ENCODE data around the gene NEURL1B.

NEURL1B gene

GRCh38 chr5:172720655-172721054, 79.6 kb downstream of the NEURL1B start:
- DNase-seq, result no peak

GRCh38 chr5:172721455-172722326, 80.6 kb downstream of the NEURL1B start:
- no peak for DNase-seq

- no peak for DNase-seq
These were observed 81.3 kb downstream of the NEURL1B start for GRCh38 chr5:172722327-172722815.

DNA sequence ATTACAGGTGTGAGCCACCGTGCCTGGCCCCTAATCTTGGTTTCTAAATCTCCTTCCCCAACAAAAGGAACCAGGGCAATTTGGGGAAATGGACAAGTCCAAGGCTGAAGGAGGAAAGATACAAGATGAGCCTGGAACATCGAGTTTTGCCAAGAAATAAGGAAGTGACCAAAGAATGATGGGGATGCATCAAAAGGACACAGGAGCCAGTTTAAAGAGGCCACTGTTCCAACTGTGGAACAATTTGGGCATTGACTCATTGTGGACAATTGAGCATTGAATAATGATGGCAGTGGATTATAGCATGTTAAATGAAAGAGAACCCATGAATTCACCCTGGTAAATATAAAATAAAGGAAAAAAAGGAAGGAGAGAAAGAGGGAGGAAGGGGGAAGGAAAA, 82.4 kb downstream of the NEURL1B start:
- DNase-seq, result no peak

GRCh38 chr5:172724242-172725183, 83.5 kb downstream of the NEURL1B start:
- no peak for DNase-seq

GRCh38 chr5:172725273-172725672, 84.2 kb downstream of the NEURL1B start:
- no peak for DNase-seq

DNA sequence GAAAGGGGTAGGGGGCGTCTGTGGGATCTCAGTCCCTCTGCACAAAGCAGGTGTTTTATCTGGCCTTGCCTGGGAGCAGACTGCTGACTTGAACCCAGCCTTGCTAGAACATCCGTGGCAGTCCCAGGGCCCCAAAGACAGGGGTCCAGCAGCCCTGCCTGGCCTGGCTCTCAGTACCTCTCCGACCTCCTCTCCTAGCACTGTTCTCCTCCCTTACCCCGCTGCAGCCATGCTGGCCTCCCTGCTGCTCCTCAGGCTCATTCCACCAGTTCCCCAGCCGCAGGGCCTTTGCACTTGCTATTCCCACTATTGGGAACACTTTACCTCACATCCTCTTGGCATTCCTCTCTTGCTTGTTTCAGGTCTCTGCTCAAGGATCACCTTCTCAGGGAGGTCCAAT, 84.7 kb downstream of the NEURL1B start:
- DNase-seq, result no peak

DNA sequence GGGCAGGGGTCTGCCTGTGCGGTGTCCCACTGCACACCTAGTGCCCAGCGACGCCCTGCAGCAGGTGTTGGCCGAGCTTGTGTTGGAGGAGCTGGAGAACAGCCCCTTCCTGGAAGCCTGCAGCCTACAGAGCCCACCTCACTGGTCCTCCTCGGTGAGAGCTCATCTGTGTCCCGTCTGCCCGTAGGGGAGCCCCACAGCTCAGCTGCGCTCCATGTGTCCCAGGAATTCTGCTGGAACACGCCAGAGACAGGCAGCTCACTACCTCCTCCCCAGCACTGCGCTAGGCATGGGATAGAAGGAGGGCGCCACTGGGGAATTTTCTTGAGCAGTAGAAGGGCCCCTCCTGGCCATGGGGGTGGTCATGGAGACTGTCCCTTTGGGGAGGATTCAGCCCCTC, 85.9 kb downstream of the NEURL1B start:
- no peak for DNase-seq

GRCh38 chr5:172727551-172727950, 86.5 kb downstream of the NEURL1B start:
- no peak for DNase-seq

- DNase-seq, result no peak
These were observed 87.6 kb downstream of the NEURL1B start for GRCh38 chr5:172728481-172729241.

DNA sequence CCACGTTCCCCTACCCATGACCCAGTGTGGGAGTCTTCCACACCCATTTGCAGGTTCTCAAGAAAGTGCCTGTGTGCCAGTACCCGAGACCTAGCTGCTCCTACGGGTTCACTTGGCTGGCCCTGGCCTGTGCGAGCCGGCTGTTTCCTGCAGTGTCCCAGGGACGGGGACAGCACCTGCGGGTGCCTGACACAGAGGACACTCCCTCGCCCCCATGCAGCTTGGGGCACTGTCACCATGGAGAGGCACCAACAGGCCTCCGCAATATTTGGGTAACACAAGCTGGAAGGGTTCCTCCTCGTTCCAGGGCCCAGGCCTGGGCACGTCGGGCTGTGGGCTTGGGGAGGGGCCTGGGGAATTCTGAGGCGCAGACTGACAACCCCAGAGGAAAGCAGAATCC, 88.5 kb downstream of the NEURL1B start:
- DNase-seq, result no peak

- no peak for DNase-seq
These were observed 89.2 kb downstream of the NEURL1B start for GRCh38 chr5:172730222-172730621.

DNA sequence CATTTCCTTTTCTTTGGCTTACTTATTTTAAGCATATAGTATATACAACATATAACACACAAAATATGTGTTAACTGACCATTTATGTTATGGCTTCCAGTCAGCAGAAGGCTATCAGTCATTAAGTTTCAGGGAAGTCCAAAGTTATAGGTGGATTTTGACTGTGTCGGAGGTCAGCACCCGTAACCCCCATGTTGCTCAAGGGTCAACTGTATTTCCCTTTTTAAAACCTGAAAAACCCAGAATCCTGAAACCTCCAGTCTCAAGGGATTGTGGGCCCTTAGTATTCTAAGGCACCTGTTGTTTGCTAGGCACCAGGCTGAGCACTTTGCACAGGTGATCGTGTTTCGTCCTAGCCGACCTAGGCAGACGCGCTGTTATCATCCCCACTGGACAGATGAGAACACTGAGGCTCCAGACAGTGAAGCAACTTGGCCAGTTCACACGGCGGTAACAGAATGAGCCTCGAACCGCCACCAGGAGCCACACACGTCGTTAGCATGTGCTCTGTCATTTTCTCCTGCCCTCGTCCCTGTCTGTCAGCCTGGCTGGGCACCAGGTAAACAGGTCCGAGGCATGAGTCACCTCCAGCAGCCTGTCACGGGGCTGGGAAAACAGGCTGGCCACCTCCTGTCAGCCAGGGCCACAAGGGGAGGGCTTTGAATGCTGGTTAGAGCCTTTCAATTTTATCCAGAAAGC, 90.1 kb downstream of the NEURL1B start:
- no peak for DNase-seq

DNA sequence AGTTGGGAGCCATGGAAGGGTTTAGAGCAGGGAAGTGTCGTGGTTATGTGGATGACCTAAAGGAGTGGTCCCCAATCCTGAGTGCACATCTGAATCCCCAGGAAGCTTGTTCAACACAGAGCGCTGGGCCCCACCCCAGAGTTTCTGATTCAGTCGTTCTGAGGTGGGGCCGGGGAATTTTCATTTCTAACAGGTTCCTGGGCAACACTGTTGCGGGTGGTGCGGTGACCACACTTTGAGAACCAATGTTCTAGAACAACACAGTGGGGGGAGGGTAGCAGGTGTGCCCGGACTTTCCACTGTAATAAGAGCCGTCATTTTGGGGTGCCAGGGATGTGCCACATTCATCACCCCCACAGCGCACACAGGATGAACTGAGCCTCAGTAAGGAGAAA, 90.6 kb downstream of the NEURL1B start:
- DNase-seq, result no peak

- no peak for DNase-seq
These were observed 91.3 kb downstream of the NEURL1B start for GRCh38 chr5:172732201-172732865.

DNA sequence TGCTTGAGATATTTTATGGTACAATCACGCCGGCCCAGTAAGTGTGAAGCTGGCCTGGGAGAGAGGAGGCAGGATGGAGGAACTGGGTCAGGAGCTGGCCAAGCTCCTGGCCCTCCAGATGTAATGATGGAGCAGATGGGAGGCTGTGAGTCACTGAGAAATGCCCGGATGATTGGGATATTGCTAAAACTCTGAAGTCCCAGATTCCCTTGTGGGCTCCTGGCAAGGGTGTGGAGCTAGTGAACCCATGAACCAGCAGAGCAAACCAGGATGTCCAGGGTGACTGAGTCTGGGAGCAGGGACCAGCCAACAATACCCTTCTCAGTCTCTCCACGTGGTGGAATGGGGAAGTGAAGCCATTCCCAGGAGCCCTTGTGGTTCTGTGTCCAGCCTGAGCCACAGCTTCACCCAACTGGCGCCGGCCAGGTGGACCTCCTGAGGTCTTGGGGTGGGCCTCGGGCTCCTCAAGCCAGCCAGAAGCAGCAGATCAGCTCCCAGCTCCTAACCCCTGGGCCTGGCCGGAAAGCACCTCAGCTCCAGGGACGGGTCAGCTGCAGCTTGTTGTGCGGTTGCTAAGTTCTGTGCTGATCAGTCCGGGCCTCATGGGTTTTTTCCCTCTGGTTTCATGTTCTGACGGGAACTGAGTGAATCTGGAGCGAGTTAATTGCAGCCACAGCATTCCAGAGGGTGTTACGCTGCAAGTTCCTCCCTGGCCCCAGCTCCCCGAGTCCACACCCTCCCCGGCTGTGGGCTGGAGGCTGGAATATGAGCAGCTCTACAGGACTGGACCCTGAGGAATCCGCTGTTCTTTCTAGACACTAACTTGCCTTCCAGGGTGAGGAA, 92.3 kb downstream of the NEURL1B start:
- no peak for DNase-seq

DNA sequence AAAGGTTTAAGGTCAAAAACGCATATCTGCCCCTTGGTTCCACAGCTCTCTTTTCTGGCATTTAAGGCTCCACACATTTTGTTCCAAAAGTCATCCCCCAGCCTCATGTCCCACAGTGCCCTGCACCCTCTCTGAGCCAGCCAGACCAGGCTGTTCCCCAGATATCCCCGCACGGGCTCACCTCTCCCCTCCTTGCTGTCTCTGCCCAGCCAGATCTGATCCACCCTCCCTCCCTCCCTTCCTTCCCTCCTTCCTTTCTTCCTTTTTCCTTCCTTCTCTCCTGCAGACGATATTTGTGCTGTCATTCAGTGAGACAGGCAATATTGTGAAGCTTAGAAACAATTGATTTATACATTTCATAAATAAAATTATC, 92.9 kb downstream of the NEURL1B start:
- DNase-seq, result no peak

DNA sequence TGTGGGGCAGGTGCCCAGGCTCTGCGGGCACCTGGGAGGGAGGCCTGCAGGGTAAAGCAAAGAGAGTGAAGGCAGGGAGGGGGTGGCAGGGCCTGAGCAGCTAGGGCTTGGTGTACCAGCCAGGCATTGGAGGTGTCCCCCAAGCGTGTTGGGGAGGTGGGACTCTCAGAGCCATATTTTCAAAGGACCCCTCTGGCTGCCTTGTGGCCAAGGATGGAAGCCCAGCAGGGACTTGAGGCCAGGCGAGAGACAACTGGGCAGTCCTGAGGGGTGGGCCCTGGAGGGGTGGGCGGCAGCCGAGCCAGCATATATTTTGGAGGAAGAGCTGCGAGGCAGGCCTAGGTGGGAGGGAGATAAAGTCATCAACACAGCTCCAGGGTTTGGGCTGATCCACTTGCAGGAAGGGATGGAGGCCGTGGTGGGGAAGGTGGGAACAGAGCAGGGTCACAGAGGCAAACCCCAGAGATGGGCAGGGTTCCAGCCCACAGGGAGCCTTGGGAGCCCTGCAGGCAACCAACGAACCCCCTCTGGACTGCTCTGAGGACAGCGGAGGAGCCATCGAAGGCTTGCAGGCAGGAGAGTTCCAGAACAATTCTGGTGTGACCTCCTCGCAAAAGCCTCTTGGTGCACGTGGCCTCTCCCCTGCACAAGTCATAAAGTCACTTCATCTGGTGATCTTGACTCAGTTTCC, 94.2 kb downstream of the NEURL1B start:
- DNase-seq, result no peak

- no peak for DNase-seq
These were observed 95.6 kb downstream of the NEURL1B start for GRCh38 chr5:172736508-172737135.

DNA sequence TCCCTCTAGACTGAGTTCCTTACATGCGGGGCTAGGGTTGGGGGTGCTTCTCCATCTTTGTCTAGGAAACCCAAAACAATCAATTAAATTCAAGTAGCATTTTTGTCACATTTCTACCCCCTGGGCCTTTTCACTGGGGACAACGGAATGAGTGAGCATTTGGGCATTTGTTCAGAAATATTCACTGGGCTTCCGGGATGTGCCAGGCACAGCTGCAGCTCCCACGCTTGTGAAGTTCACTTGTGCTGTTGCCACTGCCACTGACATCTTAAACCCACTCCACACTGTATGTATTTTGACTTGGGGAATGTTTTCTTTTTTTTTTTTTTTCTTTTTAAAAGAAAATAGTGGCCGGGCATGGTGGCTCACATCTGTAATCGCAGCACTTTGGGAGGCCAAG, 98.3 kb downstream of the NEURL1B start:
- DNase-seq, result no peak

Measured in stimulated activated CD4-positive, alpha-beta T cell treated with anti-CD3 and anti-CD28 coated beads, Interleukin-1b, Interleukin-23, amount 100 ng/mL, for 48 hours (primary cell).